Activated CD4-positive, alpha-beta T cell treated with anti-CD3 and anti-CD28 coated beads, Interleukin-2, amount 10 ng/mL, durations not matched to agents 24 days and 14 days (primary cell): Measurements from ENCODE around the gene NOS1AP. TPM values are rescaled to one million over a fixed set of nuclear protein-coding genes. Genes with fewer than 3 reads are reported as not detected.

Experiments
- DNase-seq: peaks from one replicate; pipeline ENCODE4 v3.0.0; 2022
- H3K27ac Mint-ChIP-seq: one replicate; pipeline ENCODE4 v1.8.0; 2022; ENCODE audit warnings: mild to moderate bottlenecking, mixed read lengths
- H3K27me3 Mint-ChIP-seq: one replicate; pipeline ENCODE4 v1.8.0; 2022; ENCODE audit warnings: mixed read lengths
- H3K36me3 Mint-ChIP-seq: one replicate; pipeline ENCODE4 v1.8.0; 2022; ENCODE audit warnings: low read depth, mild to moderate bottlenecking, mixed read lengths
- H3K4me1 Mint-ChIP-seq: one replicate; pipeline ENCODE4 v1.8.0; 2021; ENCODE audit warnings: mixed read lengths
- H3K4me3 Mint-ChIP-seq: one replicate; pipeline ENCODE4 v1.8.0; 2022; ENCODE audit warnings: mild to moderate bottlenecking, moderate library complexity, mixed read lengths
- H3K9me3 Mint-ChIP-seq: one replicate; pipeline ENCODE4 v1.8.0; 2021; ENCODE audit warnings: mixed read lengths
- intact Hi-C: fragments of 100-400 bp; cut with micrococcal nuclease; formaldehyde crosslinking; loops from one replicate; pipeline ENCODE4 v1.15.1; 2023
- total RNA-seq: library from RNA; stranded (reverse); gene quantifications from 2 replicates; pipeline ENCODE4 v1.2.3, GENCODE V29; 2022

The NOS1AP gene
- total RNA-seq, 1 donor from 2014 or later: not detected

DNA sequence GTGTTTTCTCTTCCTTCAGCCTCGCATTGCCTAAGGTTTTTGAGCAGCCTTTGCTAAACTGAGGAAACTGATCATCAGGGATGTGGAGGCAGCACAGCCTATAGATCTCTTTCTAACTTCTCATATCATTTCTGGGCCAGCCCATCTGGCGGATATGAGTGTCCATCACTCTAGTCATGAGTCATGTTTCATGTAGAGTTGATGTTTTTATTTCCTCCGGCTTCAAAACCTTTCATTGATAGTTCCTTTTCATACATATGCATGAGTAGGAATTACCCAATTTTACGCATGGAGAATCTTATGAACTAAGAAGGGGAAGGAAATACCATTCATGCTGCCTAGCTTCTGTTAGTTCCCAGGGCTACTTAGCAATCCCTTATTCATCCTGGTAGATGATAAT is 240.8 kb downstream of the NOS1AP start:
- no peaks in the 10 kb centered on the region for H3K36me3 Mint-ChIP-seq
- no peak for DNase-seq
- H3K27ac Mint-ChIP-seq: no peak overlapping the region
- H3K9me3 Mint-ChIP-seq: no peaks in the 10 kb centered on the region
- H3K4me3 Mint-ChIP-seq: no peak overlapping the region
- no peaks in the 10 kb centered on the region for H3K4me1 Mint-ChIP-seq
- intact Hi-C loops: no loop called here
- peaks cover 3% of the 10 kb centered on the region for H3K27me3 Mint-ChIP-seq

GRCh38 chr1:162314206-162314605 is 244.7 kb downstream of the NOS1AP start:
- no peak for DNase-seq
- Mint-ChIP-seq H3K4me1 (no peaks in the 10 kb centered on the region), H3K27me3 (peaks cover 3% of the 10 kb centered on the region), H3K27ac (no peak overlapping the region), H3K4me3 (no peak overlapping the region), H3K36me3 (no peaks in the 10 kb centered on the region), H3K9me3 (no peaks in the 10 kb centered on the region)
- intact Hi-C loops: no loop called here

GRCh38 chr1:162315673-162316072 is 246.2 kb downstream of the NOS1AP start:
- intact Hi-C loops: no loop called here
- DNase-seq: no peak
- peaks cover 3% of the 10 kb centered on the region for H3K27me3 Mint-ChIP-seq
- H3K9me3 Mint-ChIP-seq: no peaks in the 10 kb centered on the region
- no peaks in the 10 kb centered on the region for H3K36me3 Mint-ChIP-seq
- no peak overlapping the region for H3K27ac Mint-ChIP-seq
- no peak overlapping the region for H3K4me3 Mint-ChIP-seq
- H3K4me1 Mint-ChIP-seq: no peaks in the 10 kb centered on the region

GRCh38 chr1:162316187-162316586 is 246.7 kb downstream of the NOS1AP start:
- intact Hi-C loops: no loop called here
- Mint-ChIP-seq H3K4me3 (no peak overlapping the region), H3K4me1 (no peaks in the 10 kb centered on the region), H3K27ac (no peak overlapping the region), H3K27me3 (peaks cover 3% of the 10 kb centered on the region), H3K36me3 (no peaks in the 10 kb centered on the region), H3K9me3 (no peaks in the 10 kb centered on the region)
- no peak for DNase-seq

DNA sequence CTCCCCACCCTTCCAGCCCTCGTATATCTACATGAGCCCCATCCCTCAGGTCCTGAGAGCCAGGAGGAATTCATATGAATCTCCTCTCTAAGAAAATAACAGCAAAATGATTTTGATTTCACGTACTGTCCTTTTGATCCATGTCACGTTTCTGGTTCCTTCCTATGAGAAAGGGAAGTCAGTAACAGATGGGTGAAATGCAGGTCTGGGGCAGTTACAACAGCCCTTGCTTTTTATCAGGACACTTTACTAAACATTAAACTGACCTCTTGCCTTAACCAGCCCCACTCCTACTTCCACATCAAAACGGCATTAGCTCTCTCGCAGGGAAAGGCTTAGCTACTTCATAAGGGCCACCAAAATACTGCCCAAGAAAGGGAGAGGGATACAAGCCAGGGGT is 248.1 kb downstream of the NOS1AP start:
- H3K9me3 Mint-ChIP-seq: no peaks in the 10 kb centered on the region
- no peak for DNase-seq
- H3K27ac Mint-ChIP-seq: no peak overlapping the region
- H3K4me3 Mint-ChIP-seq: no peak overlapping the region
- intact Hi-C loops: no loop called here
- H3K27me3 Mint-ChIP-seq: peaks cover 3% of the 10 kb centered on the region
- no peaks in the 10 kb centered on the region for H3K36me3 Mint-ChIP-seq
- no peaks in the 10 kb centered on the region for H3K4me1 Mint-ChIP-seq

DNA sequence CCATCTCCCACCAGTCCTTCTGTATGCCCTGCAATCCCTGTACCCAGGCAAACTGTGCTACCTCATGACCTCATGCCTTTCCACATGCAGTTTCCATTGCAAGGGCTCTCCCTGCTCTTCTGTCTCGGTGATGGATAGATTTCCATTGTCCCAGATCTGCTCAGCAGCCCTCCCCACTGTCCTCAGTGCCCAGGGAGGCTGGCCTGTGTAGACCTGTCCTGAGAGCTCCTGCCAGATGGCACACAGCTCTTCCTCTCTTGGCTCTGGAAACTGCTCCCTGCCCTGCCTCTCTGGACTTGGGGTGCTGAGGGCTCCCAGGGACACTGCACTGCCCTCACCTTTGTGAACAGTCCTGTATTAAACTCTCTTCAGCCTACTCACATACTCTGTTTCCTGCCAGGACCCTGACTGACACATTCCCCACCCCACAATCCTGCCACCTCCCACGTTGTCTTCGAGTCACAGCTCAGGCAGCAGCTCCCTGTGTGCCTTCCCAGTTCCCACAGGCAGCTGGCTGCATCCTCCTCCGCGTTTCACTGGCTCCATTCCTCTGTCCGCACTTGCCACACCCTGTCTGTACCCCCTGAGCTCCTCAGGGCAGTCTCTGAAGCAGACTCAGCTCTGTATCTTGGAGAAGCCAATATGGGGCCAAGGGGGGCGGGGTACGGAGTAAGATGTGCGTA is 250.1 kb downstream of the NOS1AP start:
- intact Hi-C loops: no loop called here
- H3K4me3 Mint-ChIP-seq: no peak overlapping the region
- H3K27ac Mint-ChIP-seq: no peak overlapping the region
- H3K27me3 Mint-ChIP-seq: peaks cover 5% of the 10 kb centered on the region
- H3K36me3 Mint-ChIP-seq: no peaks in the 10 kb centered on the region
- DNase-seq: no peak
- H3K9me3 Mint-ChIP-seq: no peaks in the 10 kb centered on the region
- H3K4me1 Mint-ChIP-seq: no peaks in the 10 kb centered on the region

- Mint-ChIP-seq H3K36me3 (no peaks in the 10 kb centered on the region), H3K4me3 (no peak overlapping the region), H3K9me3 (no peaks in the 10 kb centered on the region), H3K4me1 (no peaks in the 10 kb centered on the region), H3K27me3 (peaks cover 6% of the 10 kb centered on the region), H3K27ac (no peak overlapping the region)
- intact Hi-C loops: no loop called here
- no peak for DNase-seq
These were observed 252.4 kb downstream of the NOS1AP start for GRCh38 chr1:162321809-162322422.

DNA sequence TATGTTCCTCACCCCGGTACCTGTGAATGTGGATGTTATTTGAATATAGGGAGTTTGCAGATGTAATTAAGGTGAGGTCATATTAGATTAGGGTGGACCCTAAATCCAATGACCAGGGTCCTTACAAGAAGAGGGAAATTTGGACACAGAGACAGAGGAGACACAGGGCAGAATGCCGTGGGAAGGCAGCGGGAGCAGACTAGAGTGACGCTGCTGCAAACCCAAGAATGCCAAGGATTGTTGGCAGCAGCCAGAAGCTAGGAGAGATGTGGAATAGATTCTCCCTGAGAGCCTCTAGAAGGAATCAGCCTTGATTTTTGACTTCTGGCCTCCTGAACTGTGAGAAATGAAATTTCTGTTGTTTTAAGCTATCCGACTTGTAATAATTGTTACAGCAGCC is 253.5 kb downstream of the NOS1AP start:
- H3K27ac Mint-ChIP-seq: no peak overlapping the region
- intact Hi-C loops: no loop called here
- DNase-seq: no peak
- H3K4me1 Mint-ChIP-seq: no peaks in the 10 kb centered on the region
- H3K27me3 Mint-ChIP-seq: peaks cover 13% of the 10 kb centered on the region
- H3K4me3 Mint-ChIP-seq: no peak overlapping the region
- H3K9me3 Mint-ChIP-seq: no peaks in the 10 kb centered on the region
- H3K36me3 Mint-ChIP-seq: no peaks in the 10 kb centered on the region

GRCh38 chr1:162324396-162324795 is 254.9 kb downstream of the NOS1AP start:
- H3K27ac Mint-ChIP-seq: no peak overlapping the region
- H3K27me3 Mint-ChIP-seq: peaks cover 14% of the 10 kb centered on the region
- no peaks in the 10 kb centered on the region for H3K4me1 Mint-ChIP-seq
- DNase-seq: no peak
- H3K9me3 Mint-ChIP-seq: no peaks in the 10 kb centered on the region
- intact Hi-C loops: no loop called here
- no peaks in the 10 kb centered on the region for H3K36me3 Mint-ChIP-seq
- no peak overlapping the region for H3K4me3 Mint-ChIP-seq

DNA sequence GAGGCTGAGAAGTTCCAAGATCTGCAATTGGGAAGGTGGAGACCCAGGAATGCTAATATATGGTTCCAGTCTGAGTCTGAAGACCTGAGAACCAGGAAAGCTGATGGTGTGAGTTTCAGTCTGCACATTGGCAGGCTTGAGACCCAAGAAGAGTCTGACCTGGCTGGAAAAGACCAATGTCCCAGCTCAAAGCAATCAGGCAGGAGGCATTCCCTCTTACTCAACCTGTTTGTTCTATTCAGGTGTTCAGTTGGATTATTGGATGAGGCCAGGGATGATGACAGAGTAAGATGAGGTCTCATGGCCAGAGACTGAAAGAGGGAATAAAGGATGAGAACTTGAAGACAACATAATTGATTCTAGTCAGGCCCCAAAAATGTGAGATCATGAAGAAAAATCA is 257.1 kb downstream of the NOS1AP start:
- H3K27ac Mint-ChIP-seq: no peak overlapping the region

DNA sequence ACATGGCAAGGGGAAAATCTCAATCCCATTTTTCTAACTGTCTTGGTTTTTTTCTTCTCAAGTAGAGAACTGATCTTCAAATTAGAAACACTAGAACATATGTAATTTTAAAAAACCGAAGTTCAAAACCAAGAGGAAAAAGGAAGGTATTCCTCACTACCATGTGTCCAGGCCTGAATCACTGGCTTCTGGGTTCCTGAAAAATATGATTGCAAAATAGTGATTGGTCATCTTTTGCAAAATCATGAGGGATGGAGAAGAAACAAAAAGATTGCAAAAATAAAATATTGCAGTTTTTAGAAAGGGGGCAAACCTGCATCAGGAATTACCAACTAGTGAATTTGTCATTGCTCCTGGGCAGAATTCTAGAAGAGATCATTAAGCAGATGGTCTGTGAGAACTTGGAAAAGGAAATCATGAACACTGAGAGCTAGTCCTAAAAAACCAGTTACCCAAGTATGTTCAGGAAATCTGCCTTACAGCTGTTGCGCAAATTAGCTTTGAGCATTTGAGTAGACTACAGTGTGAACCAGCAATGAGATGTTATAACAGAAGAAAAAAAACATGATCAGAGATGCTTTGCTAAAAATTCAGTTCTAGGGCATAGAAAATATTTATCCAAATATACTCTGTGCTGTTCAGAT is 257.8 kb downstream of the NOS1AP start:
- Mint-ChIP-seq H3K36me3 (no peaks in the 10 kb centered on the region), H3K27me3 (peaks cover 19% of the 10 kb centered on the region), H3K4me1 (no peaks in the 10 kb centered on the region), H3K9me3 (no peaks in the 10 kb centered on the region), H3K27ac (no peak overlapping the region), H3K4me3 (no peak overlapping the region)
- no peak for DNase-seq
- intact Hi-C loops: no loop called here

More for the DNA sequence above, 257.1 kb downstream of the NOS1AP start:
- intact Hi-C loops: no loop called here
- Mint-ChIP-seq H3K27me3 (peaks cover 19% of the 10 kb centered on the region), H3K36me3 (no peaks in the 10 kb centered on the region), H3K4me3 (no peak overlapping the region), H3K4me1 (no peaks in the 10 kb centered on the region), H3K9me3 (no peaks in the 10 kb centered on the region)
- DNase-seq: no peak

- Mint-ChIP-seq H3K36me3 (no peaks in the 10 kb centered on the region), H3K9me3 (no peaks in the 10 kb centered on the region), H3K27me3 (peaks cover 19% of the 10 kb centered on the region), H3K27ac (no peak overlapping the region), H3K4me3 (no peak overlapping the region), H3K4me1 (no peaks in the 10 kb centered on the region)
- DNase-seq: no peak
- intact Hi-C loops: no loop called here
These were observed 258.3 kb downstream of the NOS1AP start for GRCh38 chr1:162327788-162328165.

- Mint-ChIP-seq H3K27me3 (peaks cover 19% of the 10 kb centered on the region), H3K9me3 (no peaks in the 10 kb centered on the region)
- intact Hi-C loops: no loop called here
These were observed 259.0 kb downstream of the NOS1AP start for GRCh38 chr1:162328512-162328911.

GRCh38 chr1:162329826-162330225 is 260.3 kb downstream of the NOS1AP start:
- no peak overlapping the region for H3K4me3 Mint-ChIP-seq
- intact Hi-C loops: no loop called here
- H3K4me1 Mint-ChIP-seq: no peaks in the 10 kb centered on the region
- no peaks in the 10 kb centered on the region for H3K9me3 Mint-ChIP-seq
- H3K27me3 Mint-ChIP-seq: peaks cover 17% of the 10 kb centered on the region
- no peak overlapping the region for H3K27ac Mint-ChIP-seq
- H3K36me3 Mint-ChIP-seq: no peaks in the 10 kb centered on the region
- no peak for DNase-seq

More at GRCh38 chr1:162328512-162328911, 259.0 kb downstream of the NOS1AP start:
- Mint-ChIP-seq H3K4me1 (no peaks in the 10 kb centered on the region), H3K36me3 (no peaks in the 10 kb centered on the region), H3K4me3 (no peak overlapping the region), H3K27ac (no peak overlapping the region)
- no peak for DNase-seq
